Esophagus muscularis mucosa (tissue), 3 donors: ENCODE data around the gene PSKH1.

Experiments
- CTCF ChIP-seq, 3 experiments: fragments of 200-600 bp in 2 of 3; fragments of 450-650 bp in 1 of 3; sonication (generic) in 2 of 3; IDR thresholded peaks; one replicate each; pipeline ENCODE4 v1.5.1; 2017 to 2019; ENCODE audit warnings: antibody characterized with exemption in 3 of 3, mild to moderate bottlenecking in 2 of 3, moderate library complexity in 1 of 3
- POLR2A ChIP-seq: fragments of 450-650 bp; IDR thresholded peaks from one replicate; pipeline ENCODE4 v1.6.1; 2017; ENCODE audit warnings: antibody characterized with exemption, moderate library complexity, mild to moderate bottlenecking, low read depth
- POLR2AphosphoS5 ChIP-seq, 2 donors: sonication (generic); formaldehyde crosslinking; IDR thresholded peaks; one replicate each; pipeline ENCODE4 v1.6.1; 2017; ENCODE audit warnings: antibody characterized with exemption in 2 of 2

- TF ChIP-seq CTCF (IDR thresholded peaks at IDR 0.05) = peak in 1 of 3 experiments; percentile 41
- TF ChIP-seq POLR2AphosphoS5 (IDR thresholded peaks at IDR 0.05) = peak; percentile 18 to 44
- TF ChIP-seq POLR2A = no peak
These were observed 48.6 kb upstream of the PSKH1 start for GRCh38 chr16:67844497-67844896.
